Measurements from ENCODE around the gene RAB44. TPM values are rescaled to one million over a fixed set of nuclear protein-coding genes. Genes with fewer than 3 reads are reported as not detected.
A peak's percentile ranks its signal among the peaks of the same experiment; 100 is the strongest.

The RAB44 gene
- total and polyA plus RNA-seq, 9 of the 15 experiments (the other 6 are each of a cell fraction or from before 2014, with no cell fraction given) = not detected

DNA sequence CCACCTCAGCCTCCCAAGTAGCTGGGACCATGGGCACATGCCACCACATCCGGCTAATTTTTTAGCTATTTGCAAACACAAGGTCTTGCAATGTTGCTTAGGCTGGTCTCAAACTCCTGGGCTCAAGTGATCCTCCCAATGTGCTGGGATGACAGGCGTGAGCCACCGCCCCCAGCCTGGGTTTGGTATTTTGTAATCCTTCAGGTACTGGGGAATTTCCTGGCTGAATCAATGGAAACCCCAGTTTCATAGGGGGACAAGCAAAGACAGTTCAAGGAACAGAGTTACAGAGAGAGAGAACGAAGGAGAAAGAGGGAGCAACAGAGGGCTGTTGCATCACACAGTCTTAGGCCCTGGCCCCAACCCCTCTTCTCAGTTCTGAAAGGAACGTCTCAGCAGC, 35.7 kb downstream of the RAB44 start:
- H3K36me3 ChIP-seq (ENCODE audit: control insufficient read depth, insufficient read depth, low read length) = no peaks in the 10 kb centered on the region
- in situ Hi-C loops (cut with MboI) = no loop called here
- intact Hi-C loops (cut with micrococcal nuclease) = no loop called here
- H3K4me3 ChIP-seq = no peak overlapping the region
- H3K79me2 ChIP-seq (ENCODE audit: control insufficient read depth, insufficient read depth, low read length) = no peaks in the 10 kb centered on the region
- H3K4me2 ChIP-seq (ENCODE audit: insufficient read depth, low read length) = no peak overlapping the region
- H4K20me1 ChIP-seq (replicated peaks; ENCODE audit: control insufficient read depth, insufficient read depth, low read length) = peaks cover 8% of the 10 kb centered on the region; the same call in 1 of the 2 replicates
- H3K4me1 ChIP-seq (replicated peaks in 1 of 2; ENCODE audit: control insufficient read depth in 2 of 2, insufficient read depth in 2 of 2, low read length in 2 of 2) = peaks cover 0 to 13% of the 10 kb centered on the region in 2 experiments; a peak in 3 of 5 replicates
- H3K9me1 ChIP-seq (ENCODE audit: control insufficient read depth, insufficient read depth, low read length) = no peaks in the 10 kb centered on the region
- TF ChIP-seq ETV6 (IDR thresholded peaks at IDR 0.05; ENCODE audit: borderline replicate concordance in 1 of 2, low read depth in 2 of 2, low read length in 1 of 2) (no peak), ETV6 (CRISPR knock-in tag; IDR thresholded peaks at IDR 0.05; ENCODE audit: borderline replicate concordance) (no peak), NFATC3 (IDR thresholded peaks at IDR 0.05) (no peak), NUFIP1 (IDR thresholded peaks at IDR 0.05; ENCODE audit: partially characterized antibody) (no peak)
- ChIA-PET POLR2A (interaction anchor here (0.9 to 1.7 kb wide), 3 partner anchors 9 to 135 kb away, joined by 3 to 8 read pairs (median 4); no protein-coding TSS in a partner anchor), CTCF (ENCODE audit: low intra/inter-chr PET ratio) (no interaction called here)
- no peaks in the 10 kb centered on the region for H3K9me3 ChIP-seq (replicated peaks; ENCODE audit: control insufficient read depth, insufficient read depth, low read depth, low read length)
- DNase-seq (ENCODE audit: extremely low read depth in 1 of 4, low spot score in 3 of 4) (no peak), ATAC-seq (no peak), FAIRE-seq (no peak)
- BruUV-seq (replicated peaks) = no TSS peak
- no peak overlapping the region for H2AFZ ChIP-seq (ENCODE audit: low read depth, low read length)
- H3K27me3 ChIP-seq (ENCODE audit: control insufficient read depth in 2 of 2, insufficient read depth in 2 of 2, low read length in 2 of 2) = peaks cover 53 to 75% of the 10 kb centered on the region in 2 experiments
- 0% methylated on average over 5 of the region's 5 CpGs for WGBS (ENCODE audit: insufficient coverage, low coverage, missing lambda C conversion rate)
- no peak overlapping the region for H3K27ac ChIP-seq (ENCODE audit: extremely low read depth, low read depth, low read length)
- H3K9ac ChIP-seq (ENCODE audit: insufficient read depth in 1 of 2, low read depth in 2 of 2, low read length in 2 of 2) = no peak overlapping the region

DNA sequence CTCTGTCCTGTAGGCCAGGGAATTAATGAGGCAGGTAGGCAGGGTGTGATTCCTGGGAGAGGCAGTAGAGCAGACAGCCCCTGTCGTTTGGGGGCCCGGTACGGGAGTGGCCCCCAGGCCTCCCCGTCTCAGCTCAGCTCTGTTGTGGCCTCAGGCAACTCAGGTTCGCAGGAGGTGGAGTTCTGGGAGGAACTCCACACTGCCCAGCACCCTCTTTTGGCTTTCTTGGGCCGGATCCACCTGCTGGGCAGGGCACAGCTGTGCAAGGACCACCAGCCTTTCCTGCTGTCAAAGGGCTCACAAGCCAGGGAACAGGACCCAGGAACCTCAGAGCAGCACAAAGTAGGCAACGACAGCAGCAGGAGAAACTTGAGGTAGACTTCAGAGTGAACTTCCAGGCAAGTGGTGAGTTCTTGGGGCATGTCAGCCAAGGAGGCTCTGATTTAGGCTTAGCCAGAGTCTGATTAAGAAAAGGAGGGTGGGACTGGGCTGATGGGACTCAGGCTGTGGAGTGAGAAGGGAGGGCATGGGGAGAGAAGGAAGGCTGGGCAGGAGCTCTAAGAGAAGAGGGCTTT, 36.9 kb downstream of the RAB44 start:
- WGBS (ENCODE audit: insufficient coverage, low coverage, missing lambda C conversion rate) = 0% methylated on average over 7 of the region's 7 CpGs
- Histone ChIP-seq H3K4me1 (replicated peaks in 1 of 2; ENCODE audit: control insufficient read depth in 2 of 2, insufficient read depth in 2 of 2, low read length in 2 of 2) (peaks cover 0 to 10% of the 10 kb centered on the region in 2 experiments; a peak in 3 of 5 replicates), H3K9me3 (replicated peaks; ENCODE audit: control insufficient read depth, insufficient read depth, low read depth, low read length) (no peaks in the 10 kb centered on the region), H3K4me2 (ENCODE audit: insufficient read depth, low read length) (no peak overlapping the region), H3K36me3 (ENCODE audit: control insufficient read depth, insufficient read depth, low read length) (no peaks in the 10 kb centered on the region), H3K27ac (ENCODE audit: extremely low read depth, low read depth, low read length) (no peak overlapping the region), H4K20me1 (replicated peaks; ENCODE audit: control insufficient read depth, insufficient read depth, low read length) (peaks cover 8% of the 10 kb centered on the region; the same call in 1 of the 2 replicates), H3K4me3 (no peak overlapping the region), H3K79me2 (ENCODE audit: control insufficient read depth, insufficient read depth, low read length) (no peaks in the 10 kb centered on the region), H3K27me3 (ENCODE audit: control insufficient read depth in 2 of 2, insufficient read depth in 2 of 2, low read length in 2 of 2) (peaks cover 44 to 77% of the 10 kb centered on the region in 2 experiments), H2AFZ (ENCODE audit: low read depth, low read length) (no peak overlapping the region), H3K9ac (ENCODE audit: insufficient read depth in 1 of 2, low read depth in 2 of 2, low read length in 2 of 2) (peak overlapping the region in 1 of 2 experiments; percentile 37; a peak in 1 of 4 replicates), H3K9me1 (ENCODE audit: control insufficient read depth, insufficient read depth, low read length) (no peaks in the 10 kb centered on the region)
- POLR2A ChIA-PET = interaction anchor here (0.6 kb wide), 1 partner anchor 790 kb away, joined by 4 read pairs; no protein-coding TSS in a partner anchor
- intact Hi-C loops (cut with micrococcal nuclease) = no loop called here
- CTCF ChIA-PET (ENCODE audit: low intra/inter-chr PET ratio) = no interaction called here
- BruUV-seq (replicated peaks) = no TSS peak
- in situ Hi-C loops (cut with MboI) = no loop called here
- FAIRE-seq (peak; percentile 49), ATAC-seq (no peak), DNase-seq (ENCODE audit: extremely low read depth in 1 of 4, low spot score in 3 of 4) (no peak)
- TF ChIP-seq ILF3 (IDR thresholded peaks at IDR 0.05; ENCODE audit: borderline replicate concordance) = no peak
- no peak for TF ChIP-seq ZNF165 (CRISPR knock-in tag; IDR thresholded peaks at IDR 0.05; ENCODE audit: borderline replicate concordance)
- peak; percentile 11 for TF ChIP-seq RBM25 (IDR thresholded peaks at IDR 0.05; ENCODE audit: low read depth, low read length, severe bottlenecking)
- no peak for TF ChIP-seq HNRNPL (IDR thresholded peaks at IDR 0.05; ENCODE audit: low read depth, low read length)
- peak; percentile 70; the same call in 1 of the 2 replicates for TF ChIP-seq BCOR (IDR thresholded peaks at IDR 0.05)

Data from K562 (cell line).